Measurements from ENCODE around the gene KRTAP5-8. TPM values are rescaled to one million over a fixed set of nuclear protein-coding genes. Genes with fewer than 3 reads are reported as not detected.

KRTAP5-8 gene
- total RNA-seq, 4 donors from 2014 or later: 0.22 TPM; not detected in 3

DNA sequence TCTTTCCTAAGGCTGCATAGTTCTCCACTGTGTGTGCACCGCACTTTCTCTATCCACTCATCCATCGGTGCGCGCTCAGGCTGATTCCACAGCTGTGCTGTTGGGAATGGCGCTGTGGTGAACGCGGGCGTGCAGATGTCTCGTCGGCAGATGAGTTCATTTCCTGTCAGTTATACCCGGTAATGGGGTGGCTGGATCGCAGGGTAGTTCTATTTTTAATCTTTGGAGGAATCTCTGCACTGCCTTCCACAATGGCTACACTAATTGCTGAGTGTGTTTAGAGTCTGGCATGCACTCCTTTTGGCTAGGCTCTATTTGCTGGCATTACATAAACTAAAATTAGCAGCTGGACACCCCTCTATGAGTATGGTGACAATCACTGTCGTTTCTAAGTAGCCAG, 38.7 kb upstream of the KRTAP5-8 start:
- Histone ChIP-seq H3K9me3 (no peaks in the 10 kb centered on the region), H3K27ac (no peak overlapping the region), H3K4me1 (peaks cover 0 to 4% (median under 1%) of the 10 kb centered on the region in 3 donors), H3K27me3 (no peaks in the 10 kb centered on the region), H3K4me3 (no peak overlapping the region), H3K36me3 (peaks cover 49 to 98% (median 55%) of the 10 kb centered on the region in 3 donors)
- no peak for DNase-seq
- intact Hi-C loops (cut with DNase I): no loop called here
- TF ChIP-seq, protein P1, sequence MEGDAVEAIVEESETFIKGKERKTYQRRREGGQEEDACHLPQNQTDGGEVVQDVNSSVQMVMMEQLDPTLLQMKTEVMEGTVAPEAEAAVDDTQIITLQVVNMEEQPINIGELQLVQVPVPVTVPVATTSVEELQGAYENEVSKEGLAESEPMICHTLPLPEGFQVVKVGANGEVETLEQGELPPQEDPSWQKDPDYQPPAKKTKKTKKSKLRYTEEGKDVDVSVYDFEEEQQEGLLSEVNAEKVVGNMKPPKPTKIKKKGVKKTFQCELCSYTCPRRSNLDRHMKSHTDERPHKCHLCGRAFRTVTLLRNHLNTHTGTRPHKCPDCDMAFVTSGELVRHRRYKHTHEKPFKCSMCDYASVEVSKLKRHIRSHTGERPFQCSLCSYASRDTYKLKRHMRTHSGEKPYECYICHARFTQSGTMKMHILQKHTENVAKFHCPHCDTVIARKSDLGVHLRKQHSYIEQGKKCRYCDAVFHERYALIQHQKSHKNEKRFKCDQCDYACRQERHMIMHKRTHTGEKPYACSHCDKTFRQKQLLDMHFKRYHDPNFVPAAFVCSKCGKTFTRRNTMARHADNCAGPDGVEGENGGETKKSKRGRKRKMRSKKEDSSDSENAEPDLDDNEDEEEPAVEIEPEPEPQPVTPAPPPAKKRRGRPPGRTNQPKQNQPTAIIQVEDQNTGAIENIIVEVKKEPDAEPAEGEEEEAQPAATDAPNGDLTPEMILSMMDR (IDR thresholded peaks at IDR 0.05): no peak
- TF ChIP-seq POLR2A (IDR thresholded peaks at IDR 0.05): no peak
- WGBS, 2 donors: 84 to 87% methylated on average over 13 of the region's 13 CpGs

DNA sequence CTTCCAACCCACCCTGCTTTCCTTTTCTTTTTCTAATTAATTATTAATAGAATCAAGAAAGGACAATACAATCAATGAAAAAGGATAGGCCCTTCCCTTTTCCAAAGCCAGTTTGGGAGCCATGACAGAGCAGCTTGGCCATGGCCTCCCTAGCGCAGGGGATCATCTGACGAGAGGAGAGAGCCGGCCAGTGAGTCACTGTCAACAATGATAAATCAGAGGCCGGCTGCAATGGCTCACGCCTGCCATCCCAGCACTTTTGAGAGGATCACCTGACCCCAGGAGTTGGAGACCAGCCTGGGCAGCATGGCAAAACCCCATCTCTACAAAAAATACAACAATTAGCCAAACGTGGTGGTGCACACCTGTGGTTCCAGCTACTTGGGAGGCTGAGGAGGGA, 38.3 kb upstream of the KRTAP5-8 start:
- Histone ChIP-seq H3K4me3 (no peak overlapping the region), H3K27ac (no peak overlapping the region), H3K9me3 (no peaks in the 10 kb centered on the region), H3K4me1 (peaks cover 0 to 8% (median 5%) of the 10 kb centered on the region in 3 donors), H3K27me3 (no peaks in the 10 kb centered on the region), H3K36me3 (peaks cover 49 to 98% (median 55%) of the 10 kb centered on the region in 3 donors)
- TF ChIP-seq, protein P1 (IDR thresholded peaks at IDR 0.05): no peak
- no peak for TF ChIP-seq POLR2A (IDR thresholded peaks at IDR 0.05)
- DNase-seq: no peak
- WGBS, 2 donors: 83 to 100% methylated on average over 1 to 3 of the region's 6 CpGs
- intact Hi-C loops (cut with DNase I): no loop called here

GRCh38 chr11:71500601-71501021, 37.2 kb upstream of the KRTAP5-8 start:
- Histone ChIP-seq H3K4me3 (no peak overlapping the region), H3K36me3 (peaks cover 45 to 95% (median 50%) of the 10 kb centered on the region in 3 donors), H3K27me3 (no peaks in the 10 kb centered on the region), H3K4me1 (peaks cover 0 to 9% (median 6%) of the 10 kb centered on the region in 3 donors), H3K9me3 (no peaks in the 10 kb centered on the region), H3K27ac (no peak overlapping the region)
- intact Hi-C loops (cut with DNase I): no loop called here
- 57 to 64% methylated on average over 4 of the region's 6 CpGs for WGBS, 2 donors
- DNase-seq: no peak
- no peak for TF ChIP-seq POLR2A (IDR thresholded peaks at IDR 0.05)
- TF ChIP-seq, protein P1 (IDR thresholded peaks at IDR 0.05): no peak

- intact Hi-C loops (cut with DNase I): no loop called here
- Histone ChIP-seq H3K36me3 (peaks cover 38 to 95% (median 43%) of the 10 kb centered on the region in 3 donors), H3K9me3 (no peaks in the 10 kb centered on the region), H3K27ac (no peak overlapping the region), H3K27me3 (no peaks in the 10 kb centered on the region), H3K4me3 (no peak overlapping the region), H3K4me1 (peaks cover 0 to 9% (median 6%) of the 10 kb centered on the region in 3 donors)
- TF ChIP-seq, protein P1 (IDR thresholded peaks at IDR 0.05): no peak
- no peak for DNase-seq
- 88 to 96% methylated on average over 20 to 21 of the region's 30 CpGs for WGBS, 2 donors
Observed at GRCh38 chr11:71501071-71501985, 36.5 kb upstream of the KRTAP5-8 start.

DNA sequence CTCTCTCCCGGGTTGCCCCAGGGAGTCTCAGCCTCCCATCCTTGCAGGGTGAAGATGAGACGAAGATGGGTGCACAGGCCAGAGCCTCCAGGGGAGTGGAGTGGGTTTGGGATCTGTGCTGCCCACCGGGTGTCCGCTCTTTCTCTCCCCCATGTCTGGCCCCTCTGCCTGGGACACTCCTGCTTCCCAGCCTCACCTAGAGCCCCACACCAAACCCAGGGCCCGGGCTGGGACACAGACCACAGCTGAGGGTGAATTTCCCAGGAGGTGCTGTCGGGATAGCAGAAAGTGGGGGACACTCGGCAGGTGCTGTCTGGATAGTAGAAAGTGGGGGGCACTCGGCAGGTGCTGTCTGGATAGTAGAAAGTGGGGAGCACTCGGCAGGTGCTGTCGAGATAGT, 35.8 kb upstream of the KRTAP5-8 start:
- no peaks in the 10 kb centered on the region for H3K27me3 ChIP-seq
- TF ChIP-seq POLR2A (IDR thresholded peaks at IDR 0.05): no peak
- TF ChIP-seq, protein P1 (IDR thresholded peaks at IDR 0.05): no peak
- H3K27ac ChIP-seq: no peak overlapping the region
- WGBS, 2 donors: 92 to 93% methylated on average over 5 to 6 of the region's 10 CpGs
- H3K36me3 ChIP-seq: peaks cover 36 to 95% (median 36%) of the 10 kb centered on the region in 3 donors
- H3K9me3 ChIP-seq: peaks cover 0 to 2% (median 0%) of the 10 kb centered on the region in 3 donors
- H3K4me1 ChIP-seq: peaks cover 0 to 9% (median 6%) of the 10 kb centered on the region in 3 donors
- no peak overlapping the region for H3K4me3 ChIP-seq
- DNase-seq: no peak
- intact Hi-C loops (cut with DNase I): no loop called here

All from esophagus squamous epithelium (tissue), 5 donors.